GM21367 (cell line): ENCODE results near the gene AGXT2.

ENCODE experiments used
- ATAC-seq: cut with Tn5 transposase; IDR thresholded peaks from one replicate; pipeline ENCODE4 v1.9.1; 2021; ENCODE audit not compliant: unreplicated experiment

AGXT2 gene

DNA sequence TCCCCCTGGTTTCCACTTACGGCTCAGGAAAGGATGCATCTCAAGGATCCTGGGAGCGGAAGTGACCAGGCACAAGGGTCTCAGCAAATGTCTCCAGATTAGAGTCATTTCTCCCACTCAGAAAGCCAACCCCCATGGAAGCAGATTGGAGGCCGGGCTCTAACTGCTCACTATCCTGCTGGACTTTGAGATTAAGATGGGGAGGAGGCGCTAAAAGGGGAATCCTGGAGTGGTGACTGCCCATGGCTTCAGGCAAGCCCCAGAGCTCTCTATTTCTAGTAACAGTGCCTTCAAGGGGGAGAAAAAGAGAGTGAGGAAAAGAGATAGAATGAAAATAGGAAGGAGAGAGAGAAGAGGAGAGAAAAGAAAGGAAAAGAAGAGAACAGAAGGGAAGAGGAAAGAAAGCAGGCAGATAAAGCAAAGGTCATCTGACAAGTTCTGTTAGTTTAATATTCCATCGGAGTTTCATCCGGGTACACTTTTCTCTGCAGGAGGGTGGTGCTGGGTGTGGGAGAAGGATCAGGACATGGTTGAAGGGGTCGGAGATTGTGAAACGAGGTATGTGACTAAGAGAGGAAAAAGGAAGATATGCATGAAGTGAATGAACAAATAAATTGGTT lies at the start of gene AGXT2:
AGXT2 (minus strand) TSS at position 165 of the 620 bp plus-strand sequence; CDS start at position 108, 57 bp downstream.
- ATAC-seq = no peak

DNA sequence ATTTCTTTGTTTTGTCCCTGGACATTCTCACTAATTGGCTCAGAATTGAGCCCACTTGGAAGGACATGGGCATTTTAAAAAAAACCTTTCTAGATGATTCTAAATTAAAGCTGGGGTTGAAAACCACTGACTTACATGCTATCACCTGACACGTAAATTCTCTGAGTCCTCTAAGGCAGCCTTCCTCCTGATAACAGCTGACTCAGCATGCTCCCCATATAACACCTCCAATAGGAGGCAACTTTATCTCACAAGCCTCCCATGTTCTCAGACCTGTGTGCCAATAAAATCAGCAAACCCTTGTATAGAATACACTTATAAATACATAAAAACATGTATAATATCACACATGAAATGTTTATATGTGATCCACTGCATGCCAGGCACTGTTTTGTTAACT lies 49.2 kb upstream of the AGXT2 start:
- no peak for ATAC-seq

- ATAC-seq = no peak
Observed at GRCh38 chr5:35096216-35096615, 48.5 kb upstream of the AGXT2 start.

GRCh38 chr5:35095366-35095765 lies 47.6 kb upstream of the AGXT2 start:
- no peak for ATAC-seq

GRCh38 chr5:35094948-35095347 lies 47.2 kb upstream of the AGXT2 start:
- ATAC-seq = no peak

DNA sequence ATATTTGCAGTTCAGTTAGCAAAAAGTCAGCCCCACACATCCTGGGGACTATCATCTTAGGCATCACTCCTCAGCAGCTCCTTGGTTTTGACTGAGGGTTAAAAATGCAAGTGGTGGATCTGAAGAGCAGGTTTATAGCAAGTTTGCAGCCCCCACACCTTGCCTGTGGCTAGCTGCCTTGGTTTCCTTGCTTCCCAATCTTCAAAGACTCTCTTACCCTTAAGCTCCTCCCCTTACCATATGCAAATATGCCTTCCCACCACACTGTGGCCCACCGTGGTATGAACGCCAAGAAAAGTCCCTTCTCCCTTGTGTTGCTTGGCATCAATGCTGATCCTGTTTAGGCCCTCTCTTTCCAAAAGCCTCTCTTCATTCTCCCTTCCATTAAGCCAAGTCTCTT lies 45.0 kb upstream of the AGXT2 start:
- no peak for ATAC-seq

DNA sequence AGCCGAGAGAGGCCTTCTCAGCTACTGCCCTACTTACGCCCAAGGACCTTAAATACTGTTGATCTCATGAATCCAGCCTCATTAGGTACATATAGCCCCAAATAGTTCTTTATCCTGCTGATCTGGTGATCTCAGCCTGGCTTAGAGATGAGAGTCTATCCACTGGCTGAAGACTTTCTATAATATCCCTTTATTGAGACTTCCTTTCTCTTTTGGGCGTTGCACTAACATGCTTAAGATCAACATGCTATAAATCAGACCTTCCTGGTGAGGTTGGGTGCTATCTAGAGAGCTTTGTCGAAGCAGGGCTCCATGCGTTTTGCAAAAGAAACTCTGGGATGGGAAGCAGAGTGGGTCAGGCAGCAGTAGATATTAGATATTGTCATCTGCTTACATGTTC lies 44.0 kb upstream of the AGXT2 start:
- ATAC-seq = no peak

GRCh38 chr5:35089334-35090314 lies 41.9 kb upstream of the AGXT2 start:
- ATAC-seq = no peak

DNA sequence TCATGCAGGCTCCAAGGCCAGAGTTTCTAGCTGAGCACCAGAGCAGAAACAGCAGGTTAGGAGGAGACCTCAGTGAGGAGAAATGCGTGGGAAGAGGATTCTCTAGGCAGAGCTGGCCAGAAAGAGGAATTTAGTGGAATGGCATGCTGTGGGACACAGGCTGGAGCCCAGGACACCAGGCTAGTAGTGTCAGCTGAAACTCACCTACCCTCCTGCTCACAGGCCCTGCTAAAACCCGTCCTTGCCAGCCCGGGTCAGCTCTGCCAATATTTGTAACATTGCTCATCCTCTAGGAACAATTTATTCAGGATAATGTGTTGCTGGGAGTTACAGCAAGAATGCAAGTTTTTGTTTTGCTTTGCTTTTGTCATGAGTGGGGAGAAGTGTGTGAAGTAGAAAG lies 40.2 kb upstream of the AGXT2 start:
- ATAC-seq = no peak

- ATAC-seq = no peak
Observed at GRCh38 chr5:35083150-35083549, 35.4 kb upstream of the AGXT2 start.

DNA sequence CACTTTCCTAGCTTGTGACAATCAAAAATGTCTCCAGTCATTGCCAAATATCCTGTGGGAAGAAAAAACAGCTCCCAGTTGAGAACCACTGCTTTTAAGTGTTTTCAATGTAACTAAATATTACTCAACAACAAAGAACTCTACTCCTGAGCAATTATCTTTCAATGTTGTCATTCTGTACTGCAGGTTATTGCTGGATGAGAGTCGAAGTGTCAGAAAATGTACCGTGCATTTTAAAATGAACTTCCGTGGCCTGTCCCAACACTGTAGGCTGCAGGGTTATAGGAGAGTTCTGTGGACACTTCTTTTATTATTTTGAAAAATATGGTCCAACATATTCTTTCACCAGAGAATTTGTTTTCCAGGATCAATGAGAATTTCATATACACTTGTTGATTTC lies 34.8 kb upstream of the AGXT2 start:
- ATAC-seq = no peak

- no peak for ATAC-seq
Observed at GRCh38 chr5:35081134-35081533, 33.4 kb upstream of the AGXT2 start.

DNA sequence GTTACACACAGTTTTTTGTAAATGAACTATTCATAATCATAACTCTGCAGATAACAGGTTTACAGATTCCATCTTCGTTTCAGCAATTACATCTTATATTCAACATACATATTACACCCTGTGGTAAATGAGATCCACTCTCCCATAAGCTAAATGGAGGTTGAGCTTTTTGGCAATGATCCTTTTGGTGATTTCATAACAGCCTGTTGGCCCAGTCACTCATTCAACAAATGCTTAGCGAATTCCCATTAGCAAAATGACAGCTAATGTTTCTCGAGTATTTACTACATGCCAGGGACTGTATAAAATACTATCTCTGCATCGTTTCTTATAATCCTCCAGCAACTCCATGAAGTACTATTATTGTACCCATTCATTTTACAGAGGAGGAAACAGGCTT lies 25.4 kb upstream of the AGXT2 start:
- ATAC-seq = no peak

DNA sequence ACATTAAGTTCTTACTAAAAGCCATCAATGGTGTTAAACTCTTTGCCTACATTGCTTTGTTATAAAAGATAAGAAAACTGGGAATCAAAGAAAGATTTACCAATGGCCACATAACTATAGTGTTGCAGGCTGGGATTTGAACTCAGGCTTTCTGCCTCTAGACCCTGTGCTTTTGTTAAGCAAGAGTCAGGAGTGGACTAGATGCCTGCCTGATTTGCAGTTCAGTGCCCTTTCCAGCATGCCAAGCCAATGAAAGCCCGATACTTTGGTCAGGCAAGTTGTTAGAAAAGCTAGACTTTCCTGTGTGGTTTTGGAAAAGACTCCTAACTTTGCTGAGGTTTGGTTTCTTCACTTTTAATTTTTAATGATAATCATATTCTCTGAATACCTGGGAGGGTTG lies 21.4 kb upstream of the AGXT2 start:
- no peak for ATAC-seq

DNA sequence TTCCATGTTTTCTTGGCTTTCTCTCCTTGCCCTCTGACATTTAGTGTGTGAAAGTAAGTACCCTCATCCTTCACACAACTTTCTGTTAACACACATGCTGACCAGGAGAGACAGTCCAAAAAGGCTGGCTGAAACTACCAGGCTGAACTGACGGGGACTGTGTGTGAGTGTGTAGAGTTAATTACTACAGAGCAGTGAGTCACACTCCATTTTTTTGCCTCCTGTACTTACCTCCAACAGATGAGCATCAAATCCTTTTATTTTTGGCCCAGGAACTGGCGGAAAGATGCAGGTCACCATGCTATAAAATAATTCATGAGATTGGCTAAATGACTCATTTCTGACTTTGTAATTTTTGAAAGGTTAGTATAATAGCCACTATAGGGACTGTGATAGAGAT lies 20.2 kb upstream of the AGXT2 start:
- no peak for ATAC-seq

GRCh38 chr5:35066260-35066795 lies 18.6 kb upstream of the AGXT2 start:
- peak; percentile 82 for ATAC-seq

GRCh38 chr5:35063414-35063813 lies 15.7 kb upstream of the AGXT2 start:
- ATAC-seq = no peak

GRCh38 chr5:35061211-35061770 lies 13.5 kb upstream of the AGXT2 start:
- ATAC-seq = no peak

DNA sequence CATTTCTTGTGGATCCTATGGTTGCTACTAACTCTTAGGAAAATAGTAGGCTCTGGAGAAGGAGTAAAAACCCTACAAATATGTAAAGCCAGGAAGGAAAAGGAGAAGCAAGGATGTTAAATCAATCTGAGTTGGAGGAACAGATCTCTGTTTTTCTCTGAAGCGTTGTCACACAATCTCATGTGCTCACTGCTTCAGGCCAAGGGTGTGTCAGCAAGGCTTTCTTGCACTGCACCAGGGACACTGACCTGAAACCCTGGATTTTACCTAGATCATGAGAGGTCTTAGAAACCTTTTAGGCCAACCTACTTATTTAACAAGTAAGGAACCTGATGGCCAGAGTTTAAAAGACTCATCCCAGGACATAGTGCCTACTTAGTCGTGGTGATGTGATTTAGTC lies 12.5 kb upstream of the AGXT2 start:
- ATAC-seq = no peak

DNA sequence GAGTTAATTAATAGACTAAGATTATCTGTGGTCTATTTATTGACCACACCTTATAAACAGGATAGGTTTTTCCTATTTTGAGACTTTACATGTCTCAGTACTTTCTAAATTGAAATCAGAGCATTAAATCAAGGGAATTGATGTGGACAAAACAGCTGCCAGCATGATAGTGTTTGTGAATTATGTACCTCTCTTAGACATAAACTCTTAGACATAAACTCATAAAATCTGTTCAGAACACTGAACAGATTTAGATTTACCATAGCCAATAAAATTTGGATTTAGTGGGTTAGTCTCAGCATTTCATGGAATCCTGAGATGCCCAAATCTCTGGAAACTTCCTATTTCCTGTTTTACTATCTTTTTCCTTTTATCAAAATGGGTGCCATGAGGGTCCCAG lies 11.5 kb upstream of the AGXT2 start:
- no peak for ATAC-seq

GRCh38 chr5:35058374-35058788 lies 10.6 kb upstream of the AGXT2 start:
- peak; percentile 78 for ATAC-seq

DNA sequence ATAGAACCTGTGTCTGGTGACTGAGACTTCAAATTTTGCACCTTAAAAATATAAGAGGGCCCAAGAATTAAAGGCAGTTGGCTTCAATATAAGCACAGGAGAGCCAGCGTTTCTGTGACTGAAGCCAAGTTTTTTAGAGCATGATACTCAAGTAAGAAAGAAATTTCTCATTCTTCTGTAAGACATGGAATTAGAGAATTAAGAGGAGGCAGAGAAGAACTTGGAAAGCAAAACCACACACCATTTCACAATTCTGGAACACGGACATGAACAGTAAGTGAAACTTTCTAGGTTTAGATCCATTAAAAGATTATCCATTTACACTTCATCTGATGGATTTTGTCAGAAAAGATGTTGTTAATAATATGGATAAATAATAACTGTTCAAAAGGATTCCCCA lies 8.9 kb upstream of the AGXT2 start:
- ATAC-seq = no peak
